Activated naive CD8-positive, alpha-beta T cell treated with anti-CD3 and anti-CD28 coated beads, Interleukin-2, amount 50 U/mL, for 24 hours (primary cell): Measurements from ENCODE around the gene SWSAP1.
"Not testable (repeated sequence)": the region's sequence is repeated elsewhere in the genome, so short reads cannot be mapped to it uniquely, and the experiment has no call there.

ENCODE experiments used
- ATAC-seq: fragments of 150-1000 bp; cut with Tn5 transposase; one replicate; pipeline ENCODE4 v1.10.0; 2021
- DNase-seq: peaks from one replicate; pipeline ENCODE4 v3.0.0; 2021
- H3K27ac Mint-ChIP-seq: one replicate; pipeline ENCODE4 v1.8.0; 2021; ENCODE audit warnings: mild to moderate bottlenecking, mixed read lengths
- H3K27me3 Mint-ChIP-seq: one replicate; pipeline ENCODE4 v1.8.0; 2021; ENCODE audit warnings: mixed read lengths
- H3K36me3 Mint-ChIP-seq: one replicate; pipeline ENCODE4 v1.8.0; 2021; ENCODE audit warnings: low read depth, mixed read lengths
- H3K4me1 Mint-ChIP-seq: one replicate; pipeline ENCODE4 v1.8.0; 2021; ENCODE audit warnings: mixed read lengths
- H3K4me3 Mint-ChIP-seq: one replicate; pipeline ENCODE4 v1.8.0; 2021; ENCODE audit warnings: mild to moderate bottlenecking, moderate library complexity, mixed read lengths
- H3K9me3 Mint-ChIP-seq: one replicate; pipeline ENCODE4 v1.8.0; 2021; ENCODE audit warnings: mixed read lengths

SWSAP1 gene

GRCh38 chr19:11364296-11364904 lies 10.1 kb upstream of the SWSAP1 start:
- Mint-ChIP-seq H3K4me1 (no peaks in the 10 kb centered on the region), H3K4me3 (no peak overlapping the region), H3K27ac (no peak overlapping the region), H3K36me3 (peaks cover 2% of the 10 kb centered on the region), H3K9me3 (no peaks in the 10 kb centered on the region), H3K27me3 (no peaks in the 10 kb centered on the region)
- DNase-seq = no peak
- no peak for ATAC-seq

GRCh38 chr19:11364935-11365334 lies 9.5 kb upstream of the SWSAP1 start:
- Mint-ChIP-seq H3K4me1 (no peaks in the 10 kb centered on the region), H3K27ac (no peak overlapping the region), H3K36me3 (peaks cover 2% of the 10 kb centered on the region), H3K4me3 (no peak overlapping the region), H3K9me3 (no peaks in the 10 kb centered on the region), H3K27me3 (no peaks in the 10 kb centered on the region)
- no peak for DNase-seq
- ATAC-seq = no peak

- Mint-ChIP-seq H3K9me3 (no peaks in the 10 kb centered on the region), H3K27ac (no peak overlapping the region), H3K4me3 (no peak overlapping the region), H3K27me3 (no peaks in the 10 kb centered on the region), H3K36me3 (peaks cover 3% of the 10 kb centered on the region), H3K4me1 (no peaks in the 10 kb centered on the region)
- ATAC-seq = no peak
- no peak for DNase-seq
These were observed 8.8 kb upstream of the SWSAP1 start for GRCh38 chr19:11365557-11366117.

GRCh38 chr19:11367528-11367927 lies 6.9 kb upstream of the SWSAP1 start:
- ATAC-seq (no peak), DNase-seq (no peak)
- peaks cover 5% of the 10 kb centered on the region for H3K36me3 Mint-ChIP-seq
- H3K9me3 Mint-ChIP-seq = no peaks in the 10 kb centered on the region
- H3K27ac Mint-ChIP-seq = no peak overlapping the region
- no peak overlapping the region for H3K4me3 Mint-ChIP-seq
- H3K4me1 Mint-ChIP-seq = no peaks in the 10 kb centered on the region
- no peaks in the 10 kb centered on the region for H3K27me3 Mint-ChIP-seq

- Mint-ChIP-seq H3K4me3 (no peak overlapping the region), H3K27ac (no peak overlapping the region), H3K27me3 (no peaks in the 10 kb centered on the region), H3K36me3 (peaks cover 5% of the 10 kb centered on the region), H3K9me3 (no peaks in the 10 kb centered on the region), H3K4me1 (peaks cover 8% of the 10 kb centered on the region)
- DNase-seq (no peak), ATAC-seq (no peak)
These were observed 3.7 kb upstream of the SWSAP1 start for GRCh38 chr19:11370744-11371143.

GRCh38 chr19:11373166-11373884 lies 1.1 kb upstream of the SWSAP1 start:
- DNase-seq (no peak), ATAC-seq (no peak)
- no peaks in the 10 kb centered on the region for H3K27me3 Mint-ChIP-seq
- no peak overlapping the region for H3K4me3 Mint-ChIP-seq
- H3K4me1 Mint-ChIP-seq = peaks cover 27% of the 10 kb centered on the region
- H3K27ac Mint-ChIP-seq = no peak overlapping the region
- H3K36me3 Mint-ChIP-seq = peaks cover 16% of the 10 kb centered on the region
- H3K9me3 Mint-ChIP-seq = no peaks in the 10 kb centered on the region

- H3K27ac Mint-ChIP-seq = no peak overlapping the region
- ATAC-seq (no peak), DNase-seq (peak; percentile 13)
- H3K36me3 Mint-ChIP-seq = peaks cover 16% of the 10 kb centered on the region
- H3K4me3 Mint-ChIP-seq = no peak overlapping the region
- H3K9me3 Mint-ChIP-seq = no peaks in the 10 kb centered on the region
- no peaks in the 10 kb centered on the region for H3K27me3 Mint-ChIP-seq
- H3K4me1 Mint-ChIP-seq = peaks cover 33% of the 10 kb centered on the region
These were observed 507 bp upstream of the SWSAP1 start for GRCh38 chr19:11373885-11374432.

GRCh38 chr19:11375143-11375948 lies 880 bp downstream of the SWSAP1 start:
- Mint-ChIP-seq H3K27me3 (no peaks in the 10 kb centered on the region), H3K9me3 (no peaks in the 10 kb centered on the region), H3K36me3 (peaks cover 16% of the 10 kb centered on the region), H3K4me1 (peaks cover 42% of the 10 kb centered on the region), H3K4me3 (no peak overlapping the region), H3K27ac (no peak overlapping the region)
- DNase-seq = peak; percentile 68
- ATAC-seq = peak; percentile 42

GRCh38 chr19:11377237-11377636 lies 2.8 kb downstream of the SWSAP1 start:
- Mint-ChIP-seq H3K4me3 (peak overlapping the region; percentile 57), H3K9me3 (no peaks in the 10 kb centered on the region), H3K36me3 (peaks cover 13% of the 10 kb centered on the region), H3K4me1 (peaks cover 55% of the 10 kb centered on the region), H3K27ac (peak overlapping the region; percentile 70), H3K27me3 (peaks cover 7% of the 10 kb centered on the region)
- DNase-seq (peak; percentile 14), ATAC-seq (no peak)

- Mint-ChIP-seq H3K27ac (no peak overlapping the region), H3K27me3 (peaks cover 11% of the 10 kb centered on the region), H3K4me1 (peaks cover 58% of the 10 kb centered on the region), H3K9me3 (no peaks in the 10 kb centered on the region), H3K4me3 (no peak overlapping the region), H3K36me3 (peaks cover 13% of the 10 kb centered on the region)
- DNase-seq (no peak), ATAC-seq (no peak)
These were observed 3.3 kb downstream of the SWSAP1 start for GRCh38 chr19:11377756-11378155.

GRCh38 chr19:11378319-11379189 lies 4.1 kb downstream of the SWSAP1 start:
- no peak for ATAC-seq
- H3K27ac Mint-ChIP-seq = peak overlapping the region; percentile 35
- peaks cover 14% of the 10 kb centered on the region for H3K27me3 Mint-ChIP-seq
- H3K4me1 Mint-ChIP-seq = peaks cover 56% of the 10 kb centered on the region
- H3K36me3 Mint-ChIP-seq = peaks cover 13% of the 10 kb centered on the region
- DNase-seq = peak; percentile 29
- no peak overlapping the region for H3K4me3 Mint-ChIP-seq
- H3K9me3 Mint-ChIP-seq = no peaks in the 10 kb centered on the region

GRCh38 chr19:11379269-11379845 lies 4.9 kb downstream of the SWSAP1 start:
- H3K27ac Mint-ChIP-seq, H3K9me3 Mint-ChIP-seq, ATAC-seq, H3K4me3 Mint-ChIP-seq, DNase-seq: not testable (repeated sequence)
- Mint-ChIP-seq H3K4me1 (peaks cover 57% of the 10 kb centered on the region), H3K36me3 (peaks cover 13% of the 10 kb centered on the region), H3K27me3 (peaks cover 15% of the 10 kb centered on the region)

GRCh38 chr19:11379857-11380350 lies 5.4 kb downstream of the SWSAP1 start:
- peak overlapping the region; percentile 95 for H3K27ac Mint-ChIP-seq
- peaks cover 15% of the 10 kb centered on the region for H3K27me3 Mint-ChIP-seq
- H3K36me3 Mint-ChIP-seq = peaks cover 13% of the 10 kb centered on the region
- no peak for ATAC-seq
- H3K4me3 Mint-ChIP-seq = peak overlapping the region; percentile 89
- no peak for DNase-seq
- H3K4me1 Mint-ChIP-seq = peaks cover 58% of the 10 kb centered on the region
- no peaks in the 10 kb centered on the region for H3K9me3 Mint-ChIP-seq
